Panc1 (cell line): ENCODE results near the gene POLD1. TPM values are rescaled to one million over a fixed set of nuclear protein-coding genes. Genes with fewer than 3 reads are reported as not detected.

Experiments used
- ATAC-seq: fragments of 200-7000 bp; cut with Tn5 transposase; 2 replicates; pipeline ENCODE4 v1.9.1; 2020; ENCODE audit warnings: mild to moderate bottlenecking, moderate library complexity
- BruUV-seq: library from RNA; stranded (reverse); fragments of 400-500 nt; replicated peaks from 2 replicates; lab custom pipeline; 2021; lab: Mats Ljungman, UMichigan
- CTCF ChIA-PET: fragments of 300-600 bp; sonication (Branson Sonifier 250); formaldehyde crosslinking; loops from one replicate; lab custom pipeline; 2022; ENCODE audit warnings: antibody characterized with exemption; lab: Charles Lee
- POLR2A ChIA-PET: fragments of 300-600 bp; sonication (Branson Sonifier 250); formaldehyde crosslinking; loops from one replicate; lab custom pipeline; 2022; ENCODE audit warnings: antibody characterized with exemption; lab: Charles Lee
- DNase-seq: peaks from one replicate; pipeline ENCODE4 v3.0.0-alpha.2; 2010; ENCODE audit warnings: low read depth, low spot score
- H3K27ac ChIP-seq: 2 replicates; pipeline ENCODE4 v1.5.1; 2011; ENCODE audit warnings: mild to moderate bottlenecking, low read length, inconsistent platforms
- H3K27me3 ChIP-seq: fragments of 200-500 bp; sonication (Bioruptor generic); 2 replicates; pipeline ENCODE4 v1.6.0; 2014; ENCODE audit warnings: low read length, inconsistent platforms; ENCODE audit not compliant: control insufficient read depth, insufficient read depth
- H3K36me3 ChIP-seq: fragments of 200-500 bp; sonication (Bioruptor generic); 2 replicates; pipeline ENCODE4 v1.5.1; 2014; ENCODE audit warnings: inconsistent platforms, mild to moderate bottlenecking, low read length, moderate library complexity; ENCODE audit not compliant: control insufficient read depth, insufficient read depth
- H3K4me1 ChIP-seq: 2 replicates; pipeline ENCODE4 v1.5.1; 2011; ENCODE audit warnings: inconsistent platforms, mild to moderate bottlenecking, low read length, moderate library complexity; ENCODE audit not compliant: control insufficient read depth, insufficient read depth
- H3K4me3 ChIP-seq, 2 experiments: 2 replicates each; pipeline ENCODE4 v1.5.1; 2011 to 2012; ENCODE audit warnings: low read depth in 2 of 2, low read length in 2 of 2, mild to moderate bottlenecking in 2 of 2, inconsistent platforms in 1 of 2, moderate library complexity in 1 of 2
- H3K9me3 ChIP-seq: fragments of 200-500 bp; sonication (Bioruptor generic); 2 replicates; pipeline ENCODE4 v1.5.1; 2014; ENCODE audit warnings: low read depth, mild to moderate bottlenecking, inconsistent platforms, low read length, moderate library complexity; ENCODE audit not compliant: control insufficient read depth, insufficient read depth
- CTCF ChIP-seq: fragments of 450-650 bp; IDR thresholded peaks from 2 replicates; pipeline ENCODE4 v1.5.1; 2017; ENCODE audit warnings: mild to moderate bottlenecking
- POLR2AphosphoS5 ChIP-seq: IDR thresholded peaks from 2 replicates; pipeline ENCODE4 v1.6.1; 2012; ENCODE audit warnings: mild to moderate bottlenecking, low read depth, low read length, moderate library complexity
- SIN3A ChIP-seq: IDR thresholded peaks from 2 replicates; pipeline ENCODE4 v1.6.1; 2012; ENCODE audit warnings: low read depth, mild to moderate bottlenecking, low read length, moderate library complexity, borderline replicate concordance; ENCODE audit not compliant: insufficient read depth
- TCF7L2 ChIP-seq: IDR thresholded peaks from 2 replicates; pipeline ENCODE4 v1.6.1; 2011; ENCODE audit warnings: mild to moderate bottlenecking, low read depth, low read length, inconsistent platforms
- in situ Hi-C: cut with HindIII; loops from 2 replicates; pipeline ENCODE4 v1.10.0; 2016; ENCODE audit warnings: low sequenced_read_pairs, low pct_unique_long_range_greater_than_20kb
- intact Hi-C: fragments of 100-400 bp; cut with micrococcal nuclease; formaldehyde crosslinking; loops from one replicate; pipeline ENCODE4 v1.10.0; 2022; ENCODE audit not compliant: unreplicated experiment
- total RNA-seq: library from RNA; stranded (reverse); gene quantifications from one replicate; pipeline ENCODE4 v1.2.1, GENCODE V29; 2021; ENCODE audit not compliant: unreplicated experiment
- TF ChIP-seq, protein P1 (sequence below), 2 experiments: IDR thresholded peaks; 2 replicates each; pipeline ENCODE4 v1.6.1; 2011 to 2012; ENCODE audit warnings: low read depth in 2 of 2, control low read depth in 1 of 2, low read length in 1 of 2, mild to moderate bottlenecking in 1 of 2, moderate library complexity in 1 of 2; ENCODE audit not compliant: insufficient read depth in 1 of 2

The POLD1 gene
- total RNA-seq, 1 experiment from 2014 or later: 71.7 TPM

GRCh38 chr19:50413096-50413495 is 28.9 kb downstream of the POLD1 start:
- H3K4me1 ChIP-seq: no peaks in the 10 kb centered on the region
- H3K36me3 ChIP-seq: no peaks in the 10 kb centered on the region
- ATAC-seq (no peak), DNase-seq (no peak)
- POLR2A ChIA-PET: no interaction called here
- in situ Hi-C loops (no loop called here), intact Hi-C loops (no loop called here)
- H3K4me3 ChIP-seq: no peak overlapping the region
- TF ChIP-seq CTCF (no peak), TCF7L2 (no peak), POLR2AphosphoS5 (no peak), SIN3A (no peak)
- TF ChIP-seq, protein P1, sequence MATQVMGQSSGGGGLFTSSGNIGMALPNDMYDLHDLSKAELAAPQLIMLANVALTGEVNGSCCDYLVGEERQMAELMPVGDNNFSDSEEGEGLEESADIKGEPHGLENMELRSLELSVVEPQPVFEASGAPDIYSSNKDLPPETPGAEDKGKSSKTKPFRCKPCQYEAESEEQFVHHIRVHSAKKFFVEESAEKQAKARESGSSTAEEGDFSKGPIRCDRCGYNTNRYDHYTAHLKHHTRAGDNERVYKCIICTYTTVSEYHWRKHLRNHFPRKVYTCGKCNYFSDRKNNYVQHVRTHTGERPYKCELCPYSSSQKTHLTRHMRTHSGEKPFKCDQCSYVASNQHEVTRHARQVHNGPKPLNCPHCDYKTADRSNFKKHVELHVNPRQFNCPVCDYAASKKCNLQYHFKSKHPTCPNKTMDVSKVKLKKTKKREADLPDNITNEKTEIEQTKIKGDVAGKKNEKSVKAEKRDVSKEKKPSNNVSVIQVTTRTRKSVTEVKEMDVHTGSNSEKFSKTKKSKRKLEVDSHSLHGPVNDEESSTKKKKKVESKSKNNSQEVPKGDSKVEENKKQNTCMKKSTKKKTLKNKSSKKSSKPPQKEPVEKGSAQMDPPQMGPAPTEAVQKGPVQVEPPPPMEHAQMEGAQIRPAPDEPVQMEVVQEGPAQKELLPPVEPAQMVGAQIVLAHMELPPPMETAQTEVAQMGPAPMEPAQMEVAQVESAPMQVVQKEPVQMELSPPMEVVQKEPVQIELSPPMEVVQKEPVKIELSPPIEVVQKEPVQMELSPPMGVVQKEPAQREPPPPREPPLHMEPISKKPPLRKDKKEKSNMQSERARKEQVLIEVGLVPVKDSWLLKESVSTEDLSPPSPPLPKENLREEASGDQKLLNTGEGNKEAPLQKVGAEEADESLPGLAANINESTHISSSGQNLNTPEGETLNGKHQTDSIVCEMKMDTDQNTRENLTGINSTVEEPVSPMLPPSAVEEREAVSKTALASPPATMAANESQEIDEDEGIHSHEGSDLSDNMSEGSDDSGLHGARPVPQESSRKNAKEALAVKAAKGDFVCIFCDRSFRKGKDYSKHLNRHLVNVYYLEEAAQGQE (IDR thresholded peaks at IDR 0.05; ENCODE audit: insufficient read depth in 1 of 2, low read depth in 2 of 2, low read length in 1 of 2): no peak
- BruUV-seq: no TSS peak
- no peaks in the 10 kb centered on the region for H3K27me3 ChIP-seq
- H3K9me3 ChIP-seq: no peaks in the 10 kb centered on the region
- CTCF ChIA-PET: no interaction called here
- no peak overlapping the region for H3K27ac ChIP-seq

- ChIA-PET POLR2A (no interaction called here), CTCF (no interaction called here)
- ATAC-seq: no peak
- Histone ChIP-seq H3K27ac (no peak overlapping the region), H3K4me3 (no peak overlapping the region), H3K36me3 (no peaks in the 10 kb centered on the region), H3K27me3 (no peaks in the 10 kb centered on the region), H3K4me1 (no peaks in the 10 kb centered on the region), H3K9me3 (no peaks in the 10 kb centered on the region)
- intact Hi-C loops: no loop called here
- TF ChIP-seq, protein P1 (IDR thresholded peaks at IDR 0.05; ENCODE audit: insufficient read depth in 1 of 2, low read depth in 2 of 2, low read length in 1 of 2): no peak
- no peak for TF ChIP-seq CTCF
- TF ChIP-seq POLR2AphosphoS5: no peak
- no peak for TF ChIP-seq SIN3A
- no peak for TF ChIP-seq TCF7L2
- no peak for DNase-seq
- in situ Hi-C loops: no loop called here
- BruUV-seq: no TSS peak
Observed at GRCh38 chr19:50413531-50413930, 29.4 kb downstream of the POLD1 start.
